Tibial nerve (tissue), 4 donors: ENCODE results near the gene STIMATE. TPM values are rescaled to one million over a fixed set of nuclear protein-coding genes. Genes with fewer than 3 reads are reported as not detected.

ENCODE experiments used
- DNase-seq, 2 donors: peaks; one replicate each; pipeline ENCODE4 v3.0.0-alpha.2; 2019; ENCODE audit warnings: low spot score in 2 of 2
- H3K27ac ChIP-seq, 4 donors: fragments of 200-600 bp; sonication (generic) in 3 of 4; one replicate each; pipeline ENCODE4 v1.5.1; 2017 to 2019; ENCODE audit warnings: mild to moderate bottlenecking in 1 of 4
- H3K27me3 ChIP-seq, 2 donors: fragments of 200-600 bp; sonication (generic) in 1 of 2; one replicate each; pipeline versions ENCODE4 v1.5.1 to v1.6.0; 2017 to 2019
- H3K36me3 ChIP-seq, 3 donors: fragments of 200-600 bp; sonication (generic); one replicate each; pipeline ENCODE4 v1.5.1; 2018 to 2019
- H3K4me1 ChIP-seq, 4 donors: fragments of 200-600 bp; sonication (generic) in 3 of 4; one replicate each; pipeline ENCODE4 v1.5.1; 2017 to 2019
- H3K4me3 ChIP-seq, 4 donors: fragments of 200-600 bp; sonication (generic) in 3 of 4; one replicate each; pipeline ENCODE4 v1.5.1; 2017 to 2019; ENCODE audit warnings: mild to moderate bottlenecking in 1 of 4, moderate library complexity in 1 of 4
- H3K9me3 ChIP-seq, 4 donors: fragments of 200-600 bp; sonication (generic) in 3 of 4; one replicate each; pipeline ENCODE4 v1.5.1; 2017 to 2019
- EP300 ChIP-seq, 2 donors: sonication (generic); formaldehyde crosslinking; IDR thresholded peaks; one replicate each; pipeline ENCODE4 v1.6.1; 2017; ENCODE audit warnings: antibody characterized with exemption in 2 of 2, mild to moderate bottlenecking in 1 of 2
- POLR2A ChIP-seq, 2 donors: fragments of 450-650 bp; IDR thresholded peaks; one replicate each; pipeline ENCODE4 v1.6.1; 2017; ENCODE audit warnings: antibody characterized with exemption in 2 of 2, mild to moderate bottlenecking in 2 of 2, moderate library complexity in 2 of 2
- WGBS, 2 donors: methylation state at CpG; one replicate each; pipeline ENCODE4 v1.1.5; 2018; 5-methylcytosine and 5-hydroxymethylcytosine counted together
- total RNA-seq, 4 donors: library from RNA; depleted of rRNA; stranded (reverse); fragments of >200 nt; gene quantifications; one replicate each; pipeline ENCODE4 v1.1.0, GENCODE V29; 2016
- TF ChIP-seq, protein P1 (sequence below), 5 experiments: fragments of 200-600 bp in 3 of 5; fragments of 450-650 bp in 2 of 5; sonication (generic) in 3 of 5; IDR thresholded peaks; one replicate each; pipeline ENCODE4 v1.5.1; 2016 to 2019; ENCODE audit warnings: antibody characterized with exemption in 5 of 5, mild to moderate bottlenecking in 3 of 5, moderate library complexity in 2 of 5

The STIMATE gene
- total RNA-seq, 4 donors from 2014 or later, result 35.4 to 82.3 (median 46.0) TPM

DNA sequence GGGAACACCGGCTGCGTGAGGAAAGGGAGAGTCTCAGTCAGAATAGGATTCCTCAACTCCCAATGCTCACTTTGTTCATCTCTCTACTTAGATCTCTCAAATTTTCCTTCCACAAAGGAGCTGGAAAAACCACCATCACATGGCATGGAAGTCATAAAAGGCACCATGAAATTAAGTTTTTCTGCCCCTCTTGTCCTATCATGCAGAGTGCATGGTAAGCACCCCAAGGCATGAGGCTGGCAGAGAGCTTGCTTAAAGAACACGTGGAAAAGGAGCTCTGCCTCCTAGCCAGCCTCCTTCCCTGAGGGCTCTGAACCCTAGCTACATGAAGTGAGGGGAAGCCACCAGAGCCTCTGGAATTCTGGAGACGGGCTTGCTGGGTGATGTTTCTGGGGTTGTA lies 17.8 kb downstream of the STIMATE start:
- no peak for DNase-seq
- Histone ChIP-seq H3K4me1 (no peaks in the 10 kb centered on the region), H3K4me3 (no peak overlapping the region), H3K27ac (no peak overlapping the region), H3K9me3 (no peaks in the 10 kb centered on the region), H3K27me3 (no peaks in the 10 kb centered on the region), H3K36me3 (peaks cover 0 to 11% (median 0%) of the 10 kb centered on the region in 3 donors)
- 82 to 89% methylated on average over 4 of the region's 4 CpGs for WGBS, 2 donors
- TF ChIP-seq, protein P1, sequence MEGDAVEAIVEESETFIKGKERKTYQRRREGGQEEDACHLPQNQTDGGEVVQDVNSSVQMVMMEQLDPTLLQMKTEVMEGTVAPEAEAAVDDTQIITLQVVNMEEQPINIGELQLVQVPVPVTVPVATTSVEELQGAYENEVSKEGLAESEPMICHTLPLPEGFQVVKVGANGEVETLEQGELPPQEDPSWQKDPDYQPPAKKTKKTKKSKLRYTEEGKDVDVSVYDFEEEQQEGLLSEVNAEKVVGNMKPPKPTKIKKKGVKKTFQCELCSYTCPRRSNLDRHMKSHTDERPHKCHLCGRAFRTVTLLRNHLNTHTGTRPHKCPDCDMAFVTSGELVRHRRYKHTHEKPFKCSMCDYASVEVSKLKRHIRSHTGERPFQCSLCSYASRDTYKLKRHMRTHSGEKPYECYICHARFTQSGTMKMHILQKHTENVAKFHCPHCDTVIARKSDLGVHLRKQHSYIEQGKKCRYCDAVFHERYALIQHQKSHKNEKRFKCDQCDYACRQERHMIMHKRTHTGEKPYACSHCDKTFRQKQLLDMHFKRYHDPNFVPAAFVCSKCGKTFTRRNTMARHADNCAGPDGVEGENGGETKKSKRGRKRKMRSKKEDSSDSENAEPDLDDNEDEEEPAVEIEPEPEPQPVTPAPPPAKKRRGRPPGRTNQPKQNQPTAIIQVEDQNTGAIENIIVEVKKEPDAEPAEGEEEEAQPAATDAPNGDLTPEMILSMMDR (IDR thresholded peaks at IDR 0.05), result no peak
- TF ChIP-seq POLR2A (IDR thresholded peaks at IDR 0.05), result no peak
- no peak for TF ChIP-seq EP300 (IDR thresholded peaks at IDR 0.05)

GRCh38 chr3:52879090-52879489 lies 18.3 kb downstream of the STIMATE start:
- no peak for TF ChIP-seq POLR2A (IDR thresholded peaks at IDR 0.05)
- no peak for TF ChIP-seq EP300 (IDR thresholded peaks at IDR 0.05)
- TF ChIP-seq, protein P1 (IDR thresholded peaks at IDR 0.05), result no peak
- H3K27ac ChIP-seq, result no peak overlapping the region
- no peaks in the 10 kb centered on the region for H3K9me3 ChIP-seq
- WGBS, 2 donors, result 85 to 96% methylated on average over 4 of the region's 4 CpGs
- no peak overlapping the region for H3K4me3 ChIP-seq
- peaks cover 0 to 11% (median 0%) of the 10 kb centered on the region in 3 donors for H3K36me3 ChIP-seq
- DNase-seq, result no peak
- no peaks in the 10 kb centered on the region for H3K27me3 ChIP-seq
- no peaks in the 10 kb centered on the region for H3K4me1 ChIP-seq

GRCh38 chr3:52877085-52877484 lies 20.3 kb downstream of the STIMATE start:
- TF ChIP-seq, protein P1 (IDR thresholded peaks at IDR 0.05), result no peak
- TF ChIP-seq POLR2A (IDR thresholded peaks at IDR 0.05) (no peak), EP300 (IDR thresholded peaks at IDR 0.05) (no peak)
- Histone ChIP-seq H3K27ac (no peak overlapping the region), H3K4me1 (no peaks in the 10 kb centered on the region), H3K36me3 (peaks cover 0 to 11% (median 0%) of the 10 kb centered on the region in 3 donors), H3K4me3 (no peak overlapping the region), H3K27me3 (no peaks in the 10 kb centered on the region), H3K9me3 (no peaks in the 10 kb centered on the region)
- DNase-seq, result no peak
- WGBS, 2 donors, result 90 to 91% methylated on average over 3 of the region's 3 CpGs

DNA sequence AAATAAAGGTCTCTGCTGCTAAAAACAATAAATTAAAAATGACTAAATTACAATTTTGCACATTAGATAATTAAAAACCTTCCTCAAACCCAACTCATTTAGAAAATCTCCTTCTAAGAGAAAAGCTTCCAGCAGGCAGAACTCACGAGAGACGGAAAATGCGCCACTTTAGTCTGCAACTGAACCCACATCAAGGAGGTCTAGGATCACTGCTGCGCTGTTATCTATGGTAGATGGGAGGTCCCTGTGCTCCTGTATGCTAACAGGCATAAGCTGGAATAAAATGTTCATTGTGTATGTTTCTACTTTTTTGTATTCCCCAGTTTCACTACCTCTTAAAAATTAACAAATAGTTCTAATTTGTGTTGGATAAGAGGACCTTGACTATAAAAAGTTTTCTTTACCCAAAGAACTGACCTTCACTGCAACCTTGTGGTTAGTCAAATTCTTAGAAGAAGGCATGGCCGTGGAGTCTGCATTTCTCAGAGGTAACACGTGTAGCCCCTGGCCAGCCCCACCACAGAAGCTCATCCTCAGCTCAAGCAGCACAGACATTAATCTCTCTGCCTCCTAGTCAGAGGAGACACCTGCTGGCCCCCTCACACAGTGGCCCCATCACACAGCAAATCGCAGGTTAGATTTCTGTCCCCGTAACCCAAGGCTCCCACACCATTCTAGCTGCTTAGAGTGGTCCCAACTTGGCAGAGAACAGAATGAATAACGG lies 22.3 kb downstream of the STIMATE start:
- H3K27me3 ChIP-seq, result no peaks in the 10 kb centered on the region
- no peaks in the 10 kb centered on the region for H3K9me3 ChIP-seq
- WGBS, 2 donors, result 83 to 84% methylated on average over 9 of the region's 9 CpGs
- peaks cover 0 to 11% (median 0%) of the 10 kb centered on the region in 3 donors for H3K36me3 ChIP-seq
- no peak overlapping the region for H3K4me3 ChIP-seq
- no peak overlapping the region for H3K27ac ChIP-seq
- DNase-seq, result no peak
- H3K4me1 ChIP-seq, result peaks cover 0 to 3% (median 0%) of the 10 kb centered on the region in 4 donors
- TF ChIP-seq EP300 (IDR thresholded peaks at IDR 0.05) (no peak), POLR2A (IDR thresholded peaks at IDR 0.05) (no peak)
- TF ChIP-seq, protein P1 (IDR thresholded peaks at IDR 0.05), result no peak

GRCh38 chr3:52874160-52874701 lies 23.1 kb downstream of the STIMATE start:
- peaks cover 0 to 6% (median 0%) of the 10 kb centered on the region in 3 donors for H3K36me3 ChIP-seq
- H3K4me1 ChIP-seq, result peaks cover 0 to 3% (median 0%) of the 10 kb centered on the region in 4 donors
- WGBS, 2 donors, result 76 to 82% methylated on average over 5 of the region's 5 CpGs
- H3K27ac ChIP-seq, result no peak overlapping the region
- no peak overlapping the region for H3K4me3 ChIP-seq
- no peak for DNase-seq
- no peaks in the 10 kb centered on the region for H3K27me3 ChIP-seq
- no peaks in the 10 kb centered on the region for H3K9me3 ChIP-seq
- TF ChIP-seq EP300 (IDR thresholded peaks at IDR 0.05) (no peak), POLR2A (IDR thresholded peaks at IDR 0.05) (no peak)
- TF ChIP-seq, protein P1 (IDR thresholded peaks at IDR 0.05), result no peak
